RWPE1 (cell line): Measurements from ENCODE around the gene RFX2.

Experiments
- CTCF ChIA-PET: fragments of 350-600 bp; sonication (Branson Sonifier 250); formaldehyde crosslinking; extraction: SDS; loops from one replicate; lab custom pipeline; 2021; lab: Yijun Ruan, JAX
- POLR2A ChIA-PET: fragments of 400-600 bp; formaldehyde crosslinking; extraction: SDS; loops from one replicate; lab custom pipeline; 2020; ENCODE audit warnings: antibody characterized with exemption; ENCODE audit not compliant: low non-redundant PET; lab: Yijun Ruan, JAX
- DNase-seq: peaks from one replicate; pipeline ENCODE4 v3.0.0; 2012; ENCODE audit warnings: low spot score
- H3K27ac ChIP-seq: fragments of 450-650 bp; 2 replicates; pipeline ENCODE4 v1.5.1; 2017
- CTCF ChIP-seq: fragments of 450-650 bp; conservative IDR thresholded peaks from 2 replicates; pipeline ENCODE4 v1.5.1; 2017; ENCODE audit warnings: low read depth, mild to moderate bottlenecking

Gene RFX2

GRCh38 chr19:6060600-6061375 is 49.5 kb downstream of the RFX2 start:
- DNase-seq: peak; percentile 89
- TF ChIP-seq CTCF: no peak
- CTCF ChIA-PET: interaction anchor here (0.6 kb wide), 1 partner anchor 12 kb away, joined by 3 read pairs; no protein-coding TSS in a partner anchor
- H3K27ac ChIP-seq: peak overlapping the region; percentile 100
- POLR2A ChIA-PET: no interaction called here

GRCh38 chr19:6059988-6060599 is 50.2 kb downstream of the RFX2 start:
- TF ChIP-seq CTCF: no peak
- CTCF ChIA-PET: interaction anchor here (0.5 to 0.6 kb wide), 2 partner anchors 11 to 763 kb away, joined by 3 read pairs; no protein-coding TSS in a partner anchor
- POLR2A ChIA-PET: no interaction called here
- no peak for DNase-seq
- H3K27ac ChIP-seq: peak overlapping the region; percentile 100

- POLR2A ChIA-PET: no interaction called here
- TF ChIP-seq CTCF: no peak
- H3K27ac ChIP-seq: peak overlapping the region; percentile 100
- DNase-seq: no peak
- CTCF ChIA-PET: no interaction called here
Observed at GRCh38 chr19:6059396-6059947, 50.8 kb downstream of the RFX2 start.

- DNase-seq: no peak
- ChIA-PET CTCF (interaction anchor here (0.6 to 2.4 kb wide), 3 partner anchors 11 to 67 kb away, joined by 3 to 15 read pairs (median 9); no protein-coding TSS in a partner anchor), POLR2A (no interaction called here)
- TF ChIP-seq CTCF: no peak
- peak overlapping the region; percentile 100 for H3K27ac ChIP-seq
Observed at GRCh38 chr19:6058518-6059201, 51.6 kb downstream of the RFX2 start.

GRCh38 chr19:6057651-6058517 is 52.4 kb downstream of the RFX2 start:
- CTCF ChIA-PET: interaction anchor here (0.6 to 2.4 kb wide), 7 partner anchors 9 to 1751 kb away, joined by 3 to 15 read pairs (median 3); no protein-coding TSS in a partner anchor

More at GRCh38 chr19:6057651-6058517, 52.4 kb downstream of the RFX2 start:
- POLR2A ChIA-PET: interaction anchor here (1.4 kb wide), 1 partner anchor 19 kb away, joined by 4 read pairs; no protein-coding TSS in a partner anchor
- DNase-seq: no peak
- TF ChIP-seq CTCF: no peak; the same call in 1 of the 2 replicates
- H3K27ac ChIP-seq: peak overlapping the region; percentile 100
